GM12878 (cell line): ENCODE measurements around the gene KIDINS220. TPM values are rescaled to one million over a fixed set of nuclear protein-coding genes. Genes with fewer than 3 reads are reported as not detected.

Experiments
- BCLAF1 ChIP-seq: fragments of 450-650 bp; IDR thresholded peaks from 2 replicates; pipeline ENCODE4 v1.6.1; 2017; ENCODE audit warnings: antibody characterized with exemption, mild to moderate bottlenecking, moderate library complexity
- CHD1 ChIP-seq: IDR thresholded peaks from 2 replicates; pipeline ENCODE4 v1.6.1; 2012; ENCODE audit warnings: low read depth, low read length, improper control_type of control experiment
- CREB1 ChIP-seq: IDR thresholded peaks from 2 replicates; pipeline ENCODE4 v1.6.1; 2012; ENCODE audit warnings: low read depth, mild to moderate bottlenecking, inconsistent platforms
- EZH2 ChIP-seq: IDR thresholded peaks from 2 replicates; pipeline ENCODE4 v1.6.1; 2012; ENCODE audit warnings: low read depth, mild to moderate bottlenecking, control low read depth, inconsistent platforms, low read length, borderline replicate concordance; ENCODE audit not compliant: control insufficient read depth
- FOS ChIP-seq: IDR thresholded peaks from 3 replicates; pipeline ENCODE4 v1.6.1; 2011; ENCODE audit warnings: borderline replicate concordance; ENCODE audit not compliant: insufficient read length; ENCODE audit errors: extremely low read depth
- IRF3 ChIP-seq: fragments of 450-650 bp; IDR thresholded peaks from 2 replicates; pipeline ENCODE4 v1.6.1; 2014; ENCODE audit warnings: mild to moderate bottlenecking
- MAX ChIP-seq: IDR thresholded peaks from 2 replicates; pipeline ENCODE4 v1.6.1; 2012; ENCODE audit warnings: low read depth, low read length, improper control_type of control experiment
- NFXL1 ChIP-seq: fragments of 450-650 bp; IDR thresholded peaks from 2 replicates; pipeline ENCODE4 v1.6.1; 2017; ENCODE audit warnings: antibody characterized with exemption, mild to moderate bottlenecking, borderline replicate concordance
- PKNOX1 ChIP-seq: fragments of 450-650 bp; IDR thresholded peaks from 2 replicates; pipeline ENCODE4 v1.6.1; 2016; ENCODE audit warnings: mild to moderate bottlenecking
- POLR2AphosphoS2 ChIP-seq: IDR thresholded peaks from 2 replicates; pipeline ENCODE4 v1.6.1; 2011; ENCODE audit warnings: low read depth, mild to moderate bottlenecking, low read length, improper control_type of control experiment, moderate library complexity
- RELA ChIP-seq: fragments of 450-650 bp; IDR thresholded peaks from 2 replicates; pipeline ENCODE4 v1.8.0; 2014; ENCODE audit warnings: borderline replicate concordance; ENCODE audit not compliant: partially characterized antibody
- SP1 ChIP-seq: IDR thresholded peaks from one replicate; pipeline ENCODE4 v1.6.1; 2011; ENCODE audit warnings: low read depth, low read length
- SRF ChIP-seq, 2 experiments: IDR thresholded peaks; 2 replicates each; pipeline ENCODE4 v1.6.1; 2011; ENCODE audit warnings: low read depth in 2 of 2, low read length in 2 of 2, mild to moderate bottlenecking in 1 of 2, moderate library complexity in 1 of 2
- STAT1 ChIP-seq: fragments of 450-650 bp; conservative IDR thresholded peaks from 2 replicates; pipeline ENCODE4 v1.6.1; 2014; ENCODE audit warnings: antibody characterized with exemption, mild to moderate bottlenecking
- TCF3 ChIP-seq: IDR thresholded peaks from 2 replicates; pipeline ENCODE4 v1.6.1; 2012; ENCODE audit warnings: low read depth, mild to moderate bottlenecking, low read length, borderline replicate concordance; ENCODE audit not compliant: insufficient read depth
- TCF7 ChIP-seq: IDR thresholded peaks from 2 replicates; pipeline ENCODE4 v1.6.1; 2014; ENCODE audit warnings: antibody characterized with exemption, borderline replicate concordance
- USF2 ChIP-seq: IDR thresholded peaks from 2 replicates; pipeline ENCODE4 v1.6.1; 2011; ENCODE audit warnings: low read depth, low read length, improper control_type of control experiment, borderline replicate concordance
- ZBTB4 ChIP-seq: fragments of 450-650 bp; formaldehyde crosslinking; IDR thresholded peaks from 2 replicates; pipeline ENCODE4 v1.4.0; 2022; ENCODE audit warnings: mild to moderate bottlenecking, moderate library complexity
- ZSCAN29 ChIP-seq: fragments of 450-650 bp; IDR thresholded peaks from 2 replicates; pipeline ENCODE4 v1.6.1; 2017; ENCODE audit warnings: mild to moderate bottlenecking, moderate library complexity
- polyA plus RNA-seq, 11 experiments: library from polyadenylated mRNA; depleted of rRNA in 4 of 11; unstranded in 6 of 11; stranded (reverse) in 5 of 11; fragments of >200 nt; fragmentation: Nextera tagmentation in 4 of 11; fragmentation: Illumina TruSeq in 1 of 11; extraction: Ambion mirVana in 4 of 11; extraction: Trizol in 1 of 11; gene quantifications; 1 replicate in 1 of 11; 2 replicates in 10 of 11; pipeline versions ENCODE4 v1.2.1 to v1.2.3, GENCODE V29; 2011 to 2016; ENCODE audit warnings: inconsistent platforms in 2 of 11, missing spikeins in 2 of 11, low read depth in 1 of 11
- total RNA-seq, 4 experiments: library from RNA; depleted of rRNA in 3 of 4; stranded (reverse); fragments of >200 nt in 3 of 4; fragmentation: Illumina TruSeq in 1 of 4; extraction: Trizol in 1 of 4; gene quantifications; 2 replicates each; pipeline versions ENCODE4 v1.2.1 to v1.2.3, GENCODE V29; 2013 to 2021

Gene KIDINS220
- total and polyA plus RNA-seq, 10 of the 15 experiments (the other 5 are each of a cell fraction or from before 2014, with no cell fraction given): 6.0 to 31.2 (median 16.0) TPM

- TF ChIP-seq USF2 (no peak; the same call in 1 of the 2 replicates), EZH2 (no peak), FOS (no peak), IRF3 (no peak), BCLAF1 (0 out of 2 replicates have a peak, but pooled peaks have one; percentile 5), TCF3 (no peak), SRF (IDR thresholded peaks at IDR 0.05; ENCODE audit: low read depth in 2 of 2, low read length in 2 of 2) (no peak), NFXL1 (no peak), POLR2AphosphoS2 (peak; percentile 56; the same call in 1 of the 2 replicates), ZBTB4 (CRISPR knock-in tag) (no peak), CREB1 (no peak), RELA (no peak), STAT1 (no peak), CHD1 (0 out of 2 replicates have a peak, but pooled peaks have one; percentile 38), SP1 (no peak), MAX (no peak; the same call in 1 of the 2 replicates), PKNOX1 (no peak), TCF7 (no peak), ZSCAN29 (no peak)
These were observed 154.4 kb downstream of the KIDINS220 start (continued) for GRCh38 chr2:8682719-8683667.
